SK-N-SH (cell line): ENCODE results near the gene BTNL8.

ENCODE experiments used
- EP300 ChIP-seq, 2 experiments: IDR thresholded peaks; 2 replicates each; pipeline versions ENCODE4 v1.4.0 to v1.6.1; 2012; ENCODE audit warnings: borderline replicate concordance in 1 of 2, low read depth in 1 of 2, low read length in 1 of 2
- NRF1 ChIP-seq: IDR thresholded peaks from 2 replicates; pipeline ENCODE4 v1.6.1; 2012; ENCODE audit warnings: low read depth, mild to moderate bottlenecking, low read length
- RAD21 ChIP-seq: IDR thresholded peaks from 2 replicates; pipeline ENCODE4 v1.6.1; 2012; ENCODE audit warnings: mild to moderate bottlenecking, low read length
- TF ChIP-seq, protein P1 (sequence below): fragments of 200-600 bp; sonication (generic); IDR thresholded peaks from 2 replicates; pipeline ENCODE4 v1.6.1; 2017; ENCODE audit warnings: antibody characterized with exemption, mild to moderate bottlenecking, moderate library complexity

DNA sequence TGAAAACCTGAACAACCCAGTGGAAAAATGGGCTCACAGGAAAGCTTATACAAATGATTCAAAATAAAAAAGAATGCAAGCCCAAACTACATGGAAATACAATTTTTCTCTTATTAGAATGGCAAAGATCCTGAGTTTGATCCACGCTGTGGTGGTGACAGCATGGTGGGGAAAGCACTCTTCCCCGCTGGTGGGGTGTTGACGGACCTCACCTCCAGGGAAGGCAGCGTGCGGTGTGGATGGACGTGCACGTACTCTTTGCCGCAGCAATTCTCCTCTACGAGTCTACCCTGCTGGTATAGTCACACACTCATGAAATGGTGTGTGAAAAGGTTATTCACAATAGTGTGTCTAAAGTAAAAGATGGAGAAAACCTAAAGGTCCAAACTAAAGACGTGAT lies 32.0 kb upstream of the BTNL8 start:
- no peak for TF ChIP-seq EP300 (IDR thresholded peaks at IDR 0.05; ENCODE audit: borderline replicate concordance in 1 of 2, low read depth in 1 of 2, low read length in 1 of 2)
- TF ChIP-seq, protein P1, sequence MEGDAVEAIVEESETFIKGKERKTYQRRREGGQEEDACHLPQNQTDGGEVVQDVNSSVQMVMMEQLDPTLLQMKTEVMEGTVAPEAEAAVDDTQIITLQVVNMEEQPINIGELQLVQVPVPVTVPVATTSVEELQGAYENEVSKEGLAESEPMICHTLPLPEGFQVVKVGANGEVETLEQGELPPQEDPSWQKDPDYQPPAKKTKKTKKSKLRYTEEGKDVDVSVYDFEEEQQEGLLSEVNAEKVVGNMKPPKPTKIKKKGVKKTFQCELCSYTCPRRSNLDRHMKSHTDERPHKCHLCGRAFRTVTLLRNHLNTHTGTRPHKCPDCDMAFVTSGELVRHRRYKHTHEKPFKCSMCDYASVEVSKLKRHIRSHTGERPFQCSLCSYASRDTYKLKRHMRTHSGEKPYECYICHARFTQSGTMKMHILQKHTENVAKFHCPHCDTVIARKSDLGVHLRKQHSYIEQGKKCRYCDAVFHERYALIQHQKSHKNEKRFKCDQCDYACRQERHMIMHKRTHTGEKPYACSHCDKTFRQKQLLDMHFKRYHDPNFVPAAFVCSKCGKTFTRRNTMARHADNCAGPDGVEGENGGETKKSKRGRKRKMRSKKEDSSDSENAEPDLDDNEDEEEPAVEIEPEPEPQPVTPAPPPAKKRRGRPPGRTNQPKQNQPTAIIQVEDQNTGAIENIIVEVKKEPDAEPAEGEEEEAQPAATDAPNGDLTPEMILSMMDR = no peak
- no peak for TF ChIP-seq NRF1
- no peak for TF ChIP-seq RAD21
